Memory B cell (primary cell): ENCODE measurements around the gene RIPPLY2.

Experiments
- ATAC-seq: fragments of 150-1000 bp; cut with Tn5 transposase; 2 replicates; pipeline ENCODE4 v1.10.0; 2021; ENCODE audit warnings: low read depth, mild to moderate bottlenecking, moderate library complexity
- DNase-seq, 2 donors: peaks; one replicate each; pipeline ENCODE4 v3.0.0; 2022; ENCODE audit warnings: low spot score in 2 of 2
- H3K27ac Mint-ChIP-seq: one replicate; pipeline ENCODE4 v1.8.0; 2022; ENCODE audit warnings: mild to moderate bottlenecking, moderate library complexity, mixed read lengths
- H3K27me3 Mint-ChIP-seq: one replicate; pipeline ENCODE4 v1.8.0; 2022; ENCODE audit warnings: mixed read lengths
- H3K36me3 Mint-ChIP-seq: one replicate; pipeline ENCODE4 v1.8.0; 2022; ENCODE audit warnings: mild to moderate bottlenecking, mixed read lengths
- H3K4me1 Mint-ChIP-seq: one replicate; pipeline ENCODE4 v1.8.0; 2022; ENCODE audit warnings: mixed read lengths
- H3K4me3 Mint-ChIP-seq: one replicate; pipeline ENCODE4 v1.8.0; 2022; ENCODE audit warnings: mild to moderate bottlenecking, moderate library complexity, mixed read lengths
- H3K9me3 Mint-ChIP-seq: one replicate; pipeline ENCODE4 v1.8.0; 2022; ENCODE audit warnings: mixed read lengths

Gene RIPPLY2

DNA sequence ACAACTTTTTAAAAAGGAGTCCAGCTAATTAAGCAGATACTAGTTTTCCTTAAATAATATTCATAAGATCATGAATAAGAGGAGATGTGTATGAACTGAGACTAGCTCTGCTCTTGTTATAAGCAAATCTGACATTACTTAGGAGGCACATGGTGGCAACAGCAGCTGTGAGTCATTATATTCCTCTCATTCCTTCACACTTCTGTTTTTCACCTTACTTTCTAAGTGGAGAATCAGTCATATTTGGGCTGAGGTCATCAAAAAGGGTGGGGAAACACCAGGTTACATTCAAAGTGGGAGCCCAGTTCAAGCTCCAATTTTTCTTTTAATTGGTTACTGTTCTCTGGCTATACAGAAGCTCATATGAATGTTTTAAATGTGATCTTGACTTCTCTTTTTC is 6.0 kb upstream of the RIPPLY2 start:
- Mint-ChIP-seq H3K27me3 (peaks cover 21% of the 10 kb centered on the region), H3K27ac (no peak overlapping the region)

DNA sequence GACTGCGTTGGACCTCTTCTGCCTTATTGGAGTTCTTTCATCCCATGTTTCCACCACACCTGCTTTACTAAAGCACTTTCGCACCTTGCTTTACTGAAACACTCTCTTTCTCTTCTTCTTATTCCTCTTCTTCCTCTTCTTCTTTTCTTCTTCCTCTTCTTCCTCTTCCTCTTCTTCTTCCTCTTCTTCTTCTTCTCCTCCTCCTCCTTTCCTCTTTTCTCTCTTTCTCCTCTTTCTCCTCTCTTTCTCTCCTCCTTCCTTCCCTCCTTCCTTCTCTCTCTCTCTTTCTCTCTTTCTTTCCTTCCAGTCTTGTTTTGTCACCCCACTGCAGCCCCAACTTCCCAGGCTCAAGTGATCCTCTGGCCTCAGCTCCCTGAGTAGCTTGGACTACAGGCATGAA is 4.0 kb upstream of the RIPPLY2 start:
- Mint-ChIP-seq H3K27me3 (peaks cover 24% of the 10 kb centered on the region), H3K4me1 (peaks cover 9% of the 10 kb centered on the region), H3K9me3 (no peaks in the 10 kb centered on the region), H3K27ac (no peak overlapping the region), H3K36me3 (no peaks in the 10 kb centered on the region), H3K4me3 (no peak overlapping the region)
- ATAC-seq (no peak), DNase-seq (no peak)

More for the DNA sequence above, 6.0 kb upstream of the RIPPLY2 start:
- Mint-ChIP-seq H3K4me3 (no peak overlapping the region), H3K36me3 (no peaks in the 10 kb centered on the region), H3K4me1 (peaks cover 3% of the 10 kb centered on the region), H3K9me3 (no peaks in the 10 kb centered on the region)
- ATAC-seq (no peak), DNase-seq (no peak)

DNA sequence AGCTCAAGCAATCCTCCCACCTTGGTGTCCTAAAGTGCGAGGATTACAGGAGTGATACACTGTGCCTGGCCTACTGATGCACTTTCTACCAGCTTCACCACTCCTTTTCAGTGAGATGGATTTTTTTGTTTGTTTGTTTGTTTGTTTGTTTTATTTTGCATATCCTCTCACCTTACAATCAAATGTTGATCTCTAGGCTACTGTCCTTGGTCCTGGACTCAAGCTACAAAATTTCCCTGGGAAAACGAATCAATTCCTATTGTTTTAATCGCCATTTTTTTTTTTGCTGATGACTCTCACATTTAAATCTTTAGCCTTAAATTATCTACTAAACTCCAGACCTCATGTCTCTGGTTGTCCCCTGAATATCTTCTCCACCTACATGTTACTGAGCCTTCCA is 3.5 kb upstream of the RIPPLY2 start:
- Mint-ChIP-seq H3K9me3 (no peaks in the 10 kb centered on the region), H3K4me1 (peaks cover 11% of the 10 kb centered on the region), H3K36me3 (no peaks in the 10 kb centered on the region), H3K27me3 (peaks cover 25% of the 10 kb centered on the region), H3K27ac (no peak overlapping the region), H3K4me3 (no peak overlapping the region)
- ATAC-seq (no peak), DNase-seq (no peak)

DNA sequence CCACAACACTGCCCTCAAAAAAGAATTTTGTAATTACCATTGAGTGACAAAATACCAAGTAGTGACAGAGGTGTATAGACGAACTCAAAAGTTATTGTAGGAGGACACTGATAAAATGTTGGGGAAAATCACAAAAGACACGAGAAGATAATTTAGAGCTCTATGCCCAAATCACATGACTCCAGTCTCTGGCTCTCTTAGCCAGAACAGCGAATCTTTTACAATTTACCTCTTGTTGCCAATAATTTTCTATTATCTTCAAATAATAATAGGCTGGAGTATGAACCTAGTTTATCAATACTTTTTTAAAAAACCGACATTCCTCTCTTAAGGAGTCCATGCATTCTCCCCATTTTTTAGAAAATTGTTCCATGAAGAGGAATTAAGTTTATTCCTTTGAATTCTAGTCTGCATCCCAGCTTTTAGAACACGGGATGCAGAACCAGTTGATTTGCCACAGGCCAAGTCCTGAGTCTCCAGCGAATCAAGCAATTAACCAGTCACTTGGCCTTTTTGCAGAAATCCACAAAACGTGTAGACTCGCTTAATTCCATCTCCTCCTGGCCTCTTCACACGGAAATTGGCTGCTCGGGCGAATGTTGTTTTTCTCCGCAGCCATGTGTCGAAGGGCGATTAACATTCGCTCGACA is 507 bp upstream of the RIPPLY2 start:
- no peaks in the 10 kb centered on the region for H3K36me3 Mint-ChIP-seq
- H3K4me1 Mint-ChIP-seq = peaks cover 11% of the 10 kb centered on the region
- no peak for ATAC-seq
- H3K4me3 Mint-ChIP-seq = peak overlapping the region; percentile 79
- H3K27me3 Mint-ChIP-seq = peaks cover 35% of the 10 kb centered on the region
- H3K9me3 Mint-ChIP-seq = no peaks in the 10 kb centered on the region
- no peak for DNase-seq
- H3K27ac Mint-ChIP-seq = no peak overlapping the region

DNA sequence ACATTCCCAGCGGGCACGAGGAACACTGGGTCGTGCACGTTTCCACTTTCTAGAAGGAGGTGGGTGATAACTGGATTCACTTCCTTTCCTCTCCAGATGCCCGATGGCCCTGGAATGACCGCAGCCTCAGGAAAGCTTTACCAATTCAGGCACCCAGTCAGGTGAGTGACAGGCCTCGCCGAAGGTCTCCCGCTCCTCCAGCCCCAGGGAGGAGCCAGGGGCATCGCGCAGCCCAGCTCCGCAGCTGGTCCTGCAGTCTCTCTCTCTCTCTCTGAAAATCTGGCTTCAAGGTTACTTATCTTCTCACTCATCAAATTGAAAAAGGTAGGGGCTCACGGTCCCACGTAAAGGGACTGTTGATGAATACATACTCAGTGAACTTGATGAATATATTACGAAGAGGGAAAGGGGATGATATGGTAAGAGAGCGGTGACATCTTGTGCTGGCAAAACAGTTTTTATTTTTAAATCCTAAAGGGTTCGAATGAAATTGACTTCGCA is 891 bp downstream of the RIPPLY2 start:
- Mint-ChIP-seq H3K4me1 (peaks cover 12% of the 10 kb centered on the region), H3K9me3 (no peaks in the 10 kb centered on the region), H3K36me3 (no peaks in the 10 kb centered on the region), H3K27ac (no peak overlapping the region), H3K4me3 (peak overlapping the region; percentile 79), H3K27me3 (peaks cover 31% of the 10 kb centered on the region)
- ATAC-seq (no peak), DNase-seq (no peak)

DNA sequence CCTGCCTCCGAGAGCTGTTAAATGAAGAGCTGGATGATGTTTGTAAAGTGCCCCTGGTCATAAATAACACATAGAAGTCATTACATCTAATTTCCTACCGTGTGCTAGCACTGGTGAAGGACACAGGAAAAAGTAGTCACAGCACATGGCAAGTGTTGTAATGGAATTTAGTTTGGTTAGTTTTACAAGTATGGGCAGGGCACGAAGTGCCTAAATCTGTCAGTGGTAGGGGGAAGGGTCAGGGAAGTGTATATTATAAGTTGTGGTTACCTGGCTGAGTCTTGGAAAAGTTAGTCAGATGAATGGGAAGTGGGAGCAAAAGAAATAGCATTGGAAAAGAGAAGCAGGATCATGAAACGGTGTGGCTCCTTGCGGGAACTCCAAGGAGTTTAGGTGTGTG is 1.6 kb downstream of the RIPPLY2 start:
- Mint-ChIP-seq H3K27ac (no peak overlapping the region), H3K36me3 (peaks cover under 1% of the 10 kb centered on the region), H3K9me3 (no peaks in the 10 kb centered on the region), H3K27me3 (peaks cover 27% of the 10 kb centered on the region), H3K4me3 (no peak overlapping the region), H3K4me1 (peaks cover 15% of the 10 kb centered on the region)
- no peak for ATAC-seq
- no peak for DNase-seq

DNA sequence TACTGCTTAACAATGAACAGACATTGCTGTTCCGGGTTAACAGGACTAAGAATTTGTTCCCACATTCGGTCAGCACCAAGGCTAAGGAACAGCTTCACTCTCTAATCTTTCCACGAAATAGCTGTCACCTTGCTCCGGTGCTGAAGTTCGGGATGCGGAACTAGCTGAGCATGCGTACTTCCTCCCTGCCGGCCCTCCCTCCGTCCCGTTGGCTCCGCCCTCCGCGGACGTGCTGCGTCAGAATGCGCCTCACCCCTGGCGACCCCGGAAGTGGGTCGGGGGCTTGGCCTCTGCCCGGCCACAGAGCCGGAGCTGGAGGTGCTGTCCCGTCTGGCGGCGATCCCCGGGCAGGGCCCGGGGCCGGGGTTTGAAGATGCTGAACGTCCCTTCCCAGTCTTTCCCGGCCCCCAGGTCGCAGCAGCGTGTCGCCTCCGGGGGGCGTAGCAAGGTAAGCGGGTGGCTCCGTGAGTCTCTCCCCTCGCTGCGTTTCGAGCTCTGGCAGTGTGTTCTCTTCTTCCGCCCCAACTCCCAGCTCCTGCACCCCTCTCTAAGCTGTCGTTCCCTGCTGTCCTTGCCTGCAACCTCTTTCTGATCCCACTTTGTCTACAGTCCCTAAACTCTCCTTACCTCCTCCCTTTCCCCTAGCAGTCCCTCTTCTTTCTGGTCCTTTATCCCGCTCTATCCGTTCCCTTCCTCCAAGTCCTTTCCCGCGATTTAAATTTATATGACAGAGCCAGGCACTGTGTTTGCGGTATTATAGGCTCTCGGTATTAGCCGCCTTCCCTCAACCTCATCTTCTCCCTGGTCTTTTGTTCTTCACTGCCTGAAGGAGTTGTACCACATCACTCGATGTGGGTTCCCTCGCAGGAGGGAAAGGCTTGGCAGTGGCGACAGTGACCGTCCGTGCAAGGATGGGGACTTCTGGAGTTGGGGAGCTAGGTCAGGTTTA is 6.5 kb downstream of the RIPPLY2 start, which contains the start of gene CYB5R4:
CYB5R4 (plus strand) TSS at position 280 of the 949 bp plus-strand sequence; CDS start at position 374, 94 bp downstream.
- peak within 1 kb of the TSS; percentile 100 for H3K4me3 Mint-ChIP-seq
- peaks cover 14% of the 10 kb centered on the region for H3K36me3 Mint-ChIP-seq
- peaks cover 25% of the 10 kb centered on the region for H3K4me1 Mint-ChIP-seq
- DNase-seq (peak; percentile 90 to 95), ATAC-seq (peak; percentile 92)
- peaks cover 11% of the 10 kb centered on the region for H3K27me3 Mint-ChIP-seq
- peak within 1 kb of the TSS; percentile 98 for H3K27ac Mint-ChIP-seq
- H3K9me3 Mint-ChIP-seq = no peaks in the 10 kb centered on the region

DNA sequence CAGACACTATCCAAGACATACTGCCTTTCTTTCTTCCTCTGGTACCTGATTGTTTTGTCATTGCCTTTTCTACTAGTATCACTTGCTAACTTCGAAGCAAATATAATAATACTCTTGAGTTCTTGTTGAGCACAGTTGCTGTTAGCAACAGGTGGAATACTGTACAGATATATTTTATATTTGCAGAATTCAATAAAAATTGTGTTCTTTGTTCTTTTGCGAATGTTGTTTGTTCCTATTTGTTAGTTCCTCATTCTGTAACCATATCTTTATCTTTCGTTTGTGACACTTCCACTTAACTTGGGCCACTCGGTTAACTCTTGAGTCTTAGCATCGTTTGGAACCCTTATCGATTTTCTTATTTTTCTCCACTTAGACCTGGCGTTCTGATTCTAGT is 7.2 kb downstream of the RIPPLY2 start:
- Mint-ChIP-seq H3K27ac (peak overlapping the region; percentile 98), H3K9me3 (no peaks in the 10 kb centered on the region), H3K4me3 (peak overlapping the region; percentile 100), H3K36me3 (peaks cover 21% of the 10 kb centered on the region), H3K27me3 (peaks cover 5% of the 10 kb centered on the region), H3K4me1 (peaks cover 25% of the 10 kb centered on the region)
- ATAC-seq = peak; percentile 23
- DNase-seq = peak in 1 of 2 donors; percentile 1

DNA sequence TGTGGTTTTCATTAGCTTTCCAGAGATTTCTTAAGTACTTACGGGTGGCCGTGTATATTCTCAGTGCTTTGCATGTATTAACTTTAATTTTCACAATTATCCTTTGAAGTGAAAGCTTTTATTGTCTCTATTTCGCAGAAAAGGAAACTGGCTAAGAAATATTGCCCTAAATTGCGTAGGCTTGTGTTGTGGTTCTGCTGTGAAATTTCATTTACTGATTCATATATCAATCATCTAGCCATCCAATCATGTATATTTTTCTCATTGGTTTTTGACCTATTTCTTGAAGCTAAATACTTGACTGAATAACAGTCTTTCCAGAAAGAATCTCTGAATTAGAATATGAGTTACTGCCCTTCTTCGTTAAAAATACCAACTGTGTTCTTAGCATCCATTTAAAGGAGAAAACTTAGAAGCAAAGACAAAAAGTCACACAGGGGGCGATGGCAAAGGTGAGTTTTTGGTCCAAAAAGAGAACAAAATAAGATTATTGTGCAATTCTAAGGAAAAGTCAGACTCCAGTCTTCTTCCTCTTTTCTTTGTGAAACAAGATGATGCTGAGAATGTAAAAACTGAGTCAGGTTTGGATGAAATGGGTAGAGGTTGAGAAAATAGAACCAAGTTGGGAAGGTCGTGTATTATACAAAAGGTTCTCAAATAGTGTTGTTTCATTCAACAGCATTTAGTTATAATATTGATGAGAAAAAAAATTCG is 7.8 kb downstream of the RIPPLY2 start:
- H3K4me3 Mint-ChIP-seq = peak overlapping the region; percentile 100
- ATAC-seq (no peak), DNase-seq (no peak)
- H3K27me3 Mint-ChIP-seq = peaks cover 2% of the 10 kb centered on the region
- H3K9me3 Mint-ChIP-seq = no peaks in the 10 kb centered on the region
- H3K27ac Mint-ChIP-seq = peak overlapping the region; percentile 98
- peaks cover 27% of the 10 kb centered on the region for H3K36me3 Mint-ChIP-seq
- peaks cover 25% of the 10 kb centered on the region for H3K4me1 Mint-ChIP-seq

DNA sequence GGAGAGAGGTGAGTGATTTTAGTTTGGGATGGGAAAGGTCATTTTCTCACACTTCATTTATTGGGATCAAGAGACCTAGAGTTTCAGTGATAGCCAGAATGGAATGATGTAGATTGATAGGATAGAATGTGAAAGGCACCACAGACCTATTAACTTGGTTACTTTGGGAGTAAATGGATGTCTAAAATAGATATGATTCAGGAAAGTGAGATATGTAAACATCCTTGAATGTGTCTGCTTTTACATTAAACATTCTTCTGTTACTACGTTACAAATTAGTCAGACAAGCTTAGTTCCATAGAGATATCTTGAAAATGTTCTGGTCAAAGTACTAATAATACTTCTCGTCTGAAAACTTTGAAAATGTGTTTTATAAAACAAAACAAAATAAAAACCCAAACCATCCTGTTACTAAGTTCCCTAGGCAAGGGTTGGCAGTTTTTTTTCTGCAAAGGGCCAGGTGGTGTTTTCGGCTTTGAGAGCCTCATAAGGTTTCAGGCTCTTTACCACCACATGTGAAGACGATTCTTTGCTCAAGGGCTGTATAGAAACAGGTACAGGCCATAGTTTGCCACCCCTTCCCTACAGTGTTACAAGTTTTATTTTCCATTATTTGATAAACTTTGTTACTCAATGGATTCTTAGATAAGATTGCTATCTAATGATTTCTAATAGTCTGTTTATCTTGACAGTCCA is 9.8 kb downstream of the RIPPLY2 start:
- Mint-ChIP-seq H3K4me1 (peaks cover 30% of the 10 kb centered on the region), H3K27ac (peak overlapping the region; percentile 9), H3K27me3 (no peaks in the 10 kb centered on the region), H3K36me3 (peaks cover 43% of the 10 kb centered on the region), H3K4me3 (no peak overlapping the region), H3K9me3 (peaks cover 7% of the 10 kb centered on the region)
- no peak for DNase-seq
- no peak for ATAC-seq

DNA sequence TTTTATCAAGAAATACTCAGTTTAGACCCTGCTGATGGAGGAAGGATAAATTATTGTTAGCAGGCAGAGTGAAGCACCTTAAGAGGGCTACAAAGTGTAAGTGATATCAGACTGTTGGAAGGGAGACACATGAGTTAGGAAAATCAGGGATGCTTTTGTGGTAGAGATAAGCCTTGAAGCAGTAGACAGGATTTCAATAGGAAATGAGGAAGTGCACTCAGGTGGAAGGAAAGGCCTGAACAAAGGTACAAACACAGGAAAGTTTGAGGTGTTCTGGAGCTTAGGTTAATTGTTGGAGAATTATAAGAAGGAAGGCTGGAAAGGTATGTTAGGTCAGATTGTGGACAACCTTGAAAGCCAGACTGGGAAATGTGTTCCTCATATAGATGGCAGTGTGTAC is 13.9 kb downstream of the RIPPLY2 start:
- no peak for DNase-seq
- peaks cover 58% of the 10 kb centered on the region for H3K36me3 Mint-ChIP-seq
- no peak for ATAC-seq
- H3K4me3 Mint-ChIP-seq = no peak overlapping the region
- peaks cover 10% of the 10 kb centered on the region for H3K9me3 Mint-ChIP-seq
- H3K27me3 Mint-ChIP-seq = no peaks in the 10 kb centered on the region
- H3K4me1 Mint-ChIP-seq = peaks cover 16% of the 10 kb centered on the region
- H3K27ac Mint-ChIP-seq = no peak overlapping the region

DNA sequence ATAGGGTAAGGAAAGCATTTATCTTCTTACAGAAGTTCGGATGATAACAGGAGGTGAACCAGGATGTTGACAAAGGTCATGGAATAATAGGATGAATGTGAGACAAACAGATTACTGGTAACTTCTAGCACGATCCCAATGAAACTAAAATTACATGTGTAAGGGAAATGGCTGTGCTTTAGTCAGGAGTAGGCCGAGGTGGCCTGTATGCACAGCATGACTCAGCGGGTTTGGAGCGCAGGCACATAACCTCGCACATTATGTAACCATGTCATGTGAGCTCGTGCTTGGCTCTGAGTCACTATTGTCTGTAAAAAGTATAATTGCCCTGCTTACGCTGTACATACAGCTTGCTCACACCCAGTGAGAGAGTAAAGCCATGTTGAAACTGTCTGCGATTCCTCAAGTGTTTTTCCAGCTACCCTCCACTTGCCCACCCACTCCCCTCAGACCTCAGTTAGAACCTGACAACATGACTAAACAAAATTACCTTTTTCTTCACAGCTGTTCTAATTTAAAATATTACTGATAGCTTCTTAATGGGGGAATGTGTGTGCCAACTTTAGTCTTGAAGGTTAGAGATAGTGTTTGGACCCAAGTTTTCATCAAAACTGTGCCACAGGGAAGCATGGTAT is 14.5 kb downstream of the RIPPLY2 start:
- DNase-seq (no peak), ATAC-seq (no peak)
- Mint-ChIP-seq H3K36me3 (peaks cover 54% of the 10 kb centered on the region), H3K4me3 (no peak overlapping the region), H3K4me1 (peaks cover 14% of the 10 kb centered on the region), H3K9me3 (peaks cover 10% of the 10 kb centered on the region), H3K27ac (no peak overlapping the region), H3K27me3 (no peaks in the 10 kb centered on the region)

DNA sequence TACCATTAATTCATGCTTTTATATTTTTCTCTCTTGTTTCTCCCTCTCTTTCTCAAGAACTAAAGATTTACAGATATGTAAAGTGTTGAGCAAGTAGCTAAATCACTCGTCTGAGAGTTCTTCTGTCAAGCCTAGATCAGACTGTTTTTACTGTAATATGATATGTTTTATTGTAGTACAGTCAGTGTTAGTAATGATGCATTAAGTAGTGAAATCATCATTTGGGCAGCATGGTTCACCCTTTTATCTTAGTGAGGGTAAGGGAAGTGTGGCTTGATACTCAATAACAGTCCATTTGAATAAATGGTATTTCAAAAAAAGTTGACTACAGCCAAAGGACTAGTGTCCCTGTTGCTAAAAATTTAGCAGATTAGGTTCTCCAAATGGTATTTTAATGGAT is 15.5 kb downstream of the RIPPLY2 start:
- ATAC-seq (no peak), DNase-seq (no peak)
- H3K9me3 Mint-ChIP-seq = peaks cover 12% of the 10 kb centered on the region
- H3K27ac Mint-ChIP-seq = no peak overlapping the region
- peaks cover 17% of the 10 kb centered on the region for H3K4me1 Mint-ChIP-seq
- H3K36me3 Mint-ChIP-seq = peaks cover 57% of the 10 kb centered on the region
- H3K4me3 Mint-ChIP-seq = no peak overlapping the region
- no peaks in the 10 kb centered on the region for H3K27me3 Mint-ChIP-seq
